H9 (cell line): ENCODE data around the gene WSCD1. TPM values are rescaled to one million over a fixed set of nuclear protein-coding genes. Genes with fewer than 3 reads are reported as not detected.

ENCODE experiments used
- DNase-seq: peaks from one replicate; pipeline ENCODE4 v3.0.0-alpha.2; 2017
- H2AFZ ChIP-seq: one replicate; pipeline ENCODE4 v1.6.1; 2013; ENCODE audit warnings: mild to moderate bottlenecking, low read length, control low read depth, moderate library complexity
- H2AK5ac ChIP-seq: 2 replicates; pipeline ENCODE4 v1.6.1; 2013; ENCODE audit warnings: low read length, control low read depth, mixed read lengths; ENCODE audit not compliant: insufficient read length
- H2BK120ac ChIP-seq: one replicate; pipeline ENCODE4 v1.6.1; 2013; ENCODE audit warnings: low read depth, mild to moderate bottlenecking, low read length, control low read depth, inconsistent platforms; ENCODE audit not compliant: poor library complexity, severe bottlenecking
- H2BK12ac ChIP-seq: 2 replicates; pipeline ENCODE4 v1.6.1; 2013; ENCODE audit warnings: low read length, control low read depth, mixed read lengths, low read depth; ENCODE audit not compliant: insufficient read length
- H2BK15ac ChIP-seq: 2 replicates; pipeline ENCODE4 v1.6.1; 2013; ENCODE audit warnings: low read depth, low read length, control low read depth
- H2BK20ac ChIP-seq: one replicate; pipeline ENCODE4 v1.6.1; 2013; ENCODE audit warnings: low read depth, mild to moderate bottlenecking, low read length, control low read depth, inconsistent platforms; ENCODE audit not compliant: poor library complexity, severe bottlenecking
- H2BK5ac ChIP-seq: 2 replicates; pipeline ENCODE4 v1.6.1; 2013; ENCODE audit warnings: low read length, control low read depth, mixed read lengths; ENCODE audit not compliant: insufficient read length
- H3K14ac ChIP-seq: 2 replicates; pipeline ENCODE4 v1.6.1; 2013; ENCODE audit warnings: low read length, control low read depth; ENCODE audit not compliant: insufficient read depth
- H3K18ac ChIP-seq: 2 replicates; pipeline ENCODE4 v1.6.1; 2013; ENCODE audit warnings: low read depth, mild to moderate bottlenecking, mixed read lengths, low read length, control low read depth; ENCODE audit not compliant: insufficient read length
- H3K23ac ChIP-seq: 2 replicates; pipeline ENCODE4 v1.6.1; 2013; ENCODE audit warnings: low read length, control low read depth, mixed read lengths, low read depth; ENCODE audit not compliant: insufficient read length
- H3K23me2 ChIP-seq: 2 replicates; pipeline ENCODE4 v1.6.1; 2013; ENCODE audit warnings: low read depth, mild to moderate bottlenecking, mixed read lengths, low read length, control low read depth; ENCODE audit not compliant: insufficient read length, poor library complexity, severe bottlenecking
- H3K27ac ChIP-seq: 2 replicates; pipeline ENCODE4 v1.5.1; 2013; ENCODE audit warnings: low read length, control low read depth, mixed read lengths, low read depth; ENCODE audit not compliant: insufficient read length
- H3K27me3 ChIP-seq: 2 replicates; pipeline ENCODE4 v1.6.1; 2013; ENCODE audit warnings: low read length, control low read depth, inconsistent platforms; ENCODE audit not compliant: insufficient read depth
- H3K4ac ChIP-seq: 2 replicates; pipeline ENCODE4 v1.6.1; 2013; ENCODE audit warnings: low read depth, mild to moderate bottlenecking, control low read depth, inconsistent platforms, low read length, moderate library complexity
- H3K4me1 ChIP-seq: 2 replicates; pipeline ENCODE4 v1.6.1; 2013; ENCODE audit warnings: low read length, control low read depth, inconsistent platforms; ENCODE audit not compliant: insufficient read depth
- H3K4me2 ChIP-seq: 2 replicates; pipeline ENCODE4 v1.6.1; 2013; ENCODE audit warnings: low read length, control low read depth, mixed read lengths; ENCODE audit not compliant: insufficient read length, insufficient read depth
- H3K56ac ChIP-seq: 2 replicates; pipeline ENCODE4 v1.6.1; 2013; ENCODE audit warnings: low read depth, mild to moderate bottlenecking, mixed read lengths, low read length, control low read depth; ENCODE audit not compliant: insufficient read length
- H3K79me1 ChIP-seq: 2 replicates; pipeline ENCODE4 v1.6.1; 2013; ENCODE audit warnings: low read depth, mild to moderate bottlenecking, moderate library complexity, low read length, control low read depth, inconsistent platforms; ENCODE audit not compliant: insufficient read depth, poor library complexity, severe bottlenecking
- H3K79me2 ChIP-seq: 2 replicates; pipeline ENCODE4 v1.6.1; 2013; ENCODE audit warnings: low read length, control low read depth, inconsistent platforms; ENCODE audit not compliant: insufficient read depth
- H3K9ac ChIP-seq: 2 replicates; pipeline ENCODE4 v1.6.1; 2013; ENCODE audit warnings: low read length, control low read depth, mixed read lengths; ENCODE audit not compliant: insufficient read length; ENCODE audit errors: extremely low read depth
- H3K9me3 ChIP-seq: one replicate; pipeline ENCODE4 v1.6.1; 2013; ENCODE audit warnings: low read depth, low read length, inconsistent platforms; ENCODE audit not compliant: control insufficient read depth
- H3T11ph ChIP-seq: one replicate; pipeline ENCODE4 v1.6.1; 2013; ENCODE audit warnings: mild to moderate bottlenecking, low read length, control low read depth, inconsistent platforms
- H4K20me1 ChIP-seq: one replicate; pipeline ENCODE4 v1.6.1; 2013; ENCODE audit not compliant: control insufficient read depth, insufficient read length, insufficient read depth
- H4K5ac ChIP-seq: 2 replicates; pipeline ENCODE4 v1.6.1; 2013; ENCODE audit warnings: low read depth, mild to moderate bottlenecking, mixed read lengths, low read length, control low read depth; ENCODE audit not compliant: insufficient read length
- H4K8ac ChIP-seq: replicated peaks from 2 replicates; pipeline ENCODE4 v1.6.1; 2013; ENCODE audit warnings: low read length, control low read depth, mixed read lengths, low read depth; ENCODE audit not compliant: insufficient read length
- H4K91ac ChIP-seq: 2 replicates; pipeline ENCODE4 v1.6.1; 2013; ENCODE audit warnings: low read depth, mild to moderate bottlenecking, moderate library complexity, mixed read lengths, low read length, control low read depth; ENCODE audit not compliant: insufficient read length
- H3K27ac Mint-ChIP-seq, 3 experiments: 2 replicates in 2 of 3; 3 replicates in 1 of 3; pipeline ENCODE4 v1.8.0; 2020 to 2021; ENCODE audit warnings: mixed read lengths in 3 of 3, mild to moderate bottlenecking in 1 of 3, moderate library complexity in 1 of 3
- H3K27me3 Mint-ChIP-seq: 2 replicates; pipeline ENCODE4 v1.8.0; 2021; ENCODE audit warnings: low read depth, mild to moderate bottlenecking, moderate library complexity, mixed read lengths
- H3K36me3 Mint-ChIP-seq, 3 experiments: 2 replicates in 2 of 3; 3 replicates in 1 of 3; pipeline ENCODE4 v1.8.0; 2020 to 2021; ENCODE audit warnings: low read depth in 3 of 3, mixed read lengths in 3 of 3; ENCODE audit not compliant: insufficient read depth in 1 of 3
- H3K4me1 Mint-ChIP-seq, 2 experiments: 2 replicates each; pipeline ENCODE4 v1.8.0; 2020; ENCODE audit warnings: mixed read lengths in 2 of 2
- H3K4me3 Mint-ChIP-seq, 2 experiments: 2 replicates in 1 of 2; 3 replicates in 1 of 2; pipeline ENCODE4 v1.8.0; 2020 to 2021; ENCODE audit warnings: mild to moderate bottlenecking in 2 of 2, mixed read lengths in 2 of 2, moderate library complexity in 1 of 2
- H3K9me3 Mint-ChIP-seq, 2 experiments: 2 replicates in 1 of 2; 3 replicates in 1 of 2; pipeline ENCODE4 v1.8.0; 2020; ENCODE audit warnings: mild to moderate bottlenecking in 2 of 2, mixed read lengths in 2 of 2, moderate library complexity in 1 of 2
- CTCF ChIP-seq: fragments of 200-600 bp; sonication (generic); conservative IDR thresholded peaks from 3 replicates; pipeline ENCODE4 v1.8.0; 2021; ENCODE audit warnings: antibody characterized with exemption, mild to moderate bottlenecking
- WGBS: extraction: QIAGEN DNeasy Blood & Tissue Kit; methylation state at CpG from one replicate; pipeline ENCODE4 v1.1.7; 2013; ENCODE audit warnings: missing lambda C conversion rate, low lambda C conversion rate, mixed read lengths; ENCODE audit not compliant: insufficient read length; ENCODE audit errors: extremely low coverage; 5-methylcytosine and 5-hydroxymethylcytosine counted together
- total RNA-seq: library from RNA; stranded (reverse); gene quantifications from 2 replicates; pipeline ENCODE4 v1.2.1, GENCODE V29; 2021

WSCD1 gene
- total RNA-seq, 1 experiment from 2014 or later = 33.6 TPM

- peaks cover 24% of the 10 kb centered on the region in 2 experiments for H3K4me1 Mint-ChIP-seq
- Histone ChIP-seq H3K23me2 (no peaks in the 10 kb centered on the region), H3K9me3 (no peaks in the 10 kb centered on the region), H3K79me1 (no peaks in the 10 kb centered on the region), H3K9ac (no peak overlapping the region), H3K79me2 (no peaks in the 10 kb centered on the region), H4K20me1 (no peaks in the 10 kb centered on the region), H3K27ac (no peak overlapping the region), H3K4ac (no peak overlapping the region), H3K56ac (no peak overlapping the region), H2BK20ac (no peak overlapping the region), H3K4me1 (peaks cover 9% of the 10 kb centered on the region; the same call in 1 of the 2 replicates), H3K27me3 (no peaks in the 10 kb centered on the region), H2BK12ac (no peak overlapping the region), H3T11ph (no peak overlapping the region), H2BK5ac (no peak overlapping the region), H4K8ac (no peak overlapping the region), H2BK15ac (no peak overlapping the region), H4K91ac (no peak overlapping the region), H3K4me2 (no peak overlapping the region), H3K23ac (no peak overlapping the region), H3K18ac (no peak overlapping the region), H2BK120ac (no peak overlapping the region), H3K14ac (no peak overlapping the region), H2AK5ac (no peak overlapping the region), H4K5ac (no peak overlapping the region), H2AFZ (no peak overlapping the region)
- WGBS = no CpG with 5 or more reads among the region's 2 CpGs
- no peak for DNase-seq
- H3K9me3 Mint-ChIP-seq = peaks cover 0 to 3% of the 10 kb centered on the region in 2 experiments; a peak in 1 of 5 replicates
- no peak for TF ChIP-seq CTCF
- no peaks in the 10 kb centered on the region for H3K36me3 Mint-ChIP-seq
- H3K4me3 Mint-ChIP-seq = no peak overlapping the region
- H3K27ac Mint-ChIP-seq = no peak overlapping the region
- H3K27me3 Mint-ChIP-seq = peaks cover 2% of the 10 kb centered on the region; the same call in 1 of the 2 replicates
These were observed 64.5 kb downstream of the WSCD1 start for GRCh38 chr17:6134721-6135120.
